HG02759 (cell line): ENCODE results near the gene ZNF48.

Source experiments
- ATAC-seq: cut with Tn5 transposase; IDR thresholded peaks from one replicate; pipeline ENCODE4 v1.9.1; 2021; ENCODE audit warnings: mild to moderate bottlenecking, moderate library complexity; ENCODE audit not compliant: unreplicated experiment

Gene ZNF48

DNA sequence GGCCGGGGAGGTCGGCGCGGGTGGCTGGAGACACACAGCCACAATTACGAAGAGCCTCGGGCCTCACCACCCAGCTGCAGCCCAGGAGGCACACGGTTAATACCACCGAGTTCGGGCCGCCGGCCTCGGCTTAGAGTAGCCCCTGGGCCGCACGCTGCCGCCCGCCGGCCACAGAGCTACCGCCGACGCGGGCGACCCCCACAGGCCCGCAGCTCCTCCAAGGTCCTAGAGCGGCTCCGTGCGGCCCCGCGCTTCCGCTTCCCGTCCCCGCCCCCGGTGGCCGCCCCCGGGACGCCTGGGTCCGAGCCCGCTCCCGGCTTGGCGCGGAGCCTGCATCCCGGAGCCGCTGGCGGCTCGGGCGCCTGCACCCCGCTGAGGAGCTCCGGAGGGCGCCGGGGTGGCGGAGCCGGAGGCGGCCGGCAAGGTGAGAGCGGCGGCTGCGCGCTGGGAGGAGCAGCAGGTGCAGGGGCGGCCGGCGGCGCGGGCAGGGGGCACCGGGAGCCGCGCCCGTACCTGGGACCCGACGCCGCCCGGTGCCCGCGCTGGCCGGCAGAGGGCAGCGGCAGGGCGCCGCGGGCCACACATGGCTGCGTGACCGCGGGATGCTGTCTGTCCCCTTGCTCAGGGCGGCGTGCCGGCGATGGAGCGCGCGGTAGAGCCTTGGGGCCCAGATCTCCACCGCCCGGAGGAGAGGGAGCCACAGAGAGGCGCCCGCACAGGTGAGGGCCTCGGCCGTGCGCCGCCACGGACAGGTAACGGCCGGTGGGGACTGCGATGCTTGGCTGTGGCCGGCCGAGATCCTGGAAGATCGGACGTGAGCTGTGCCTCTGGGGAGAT, at the start of gene ZNF48:
Gene ZNF48 (plus strand): TSS at position 266 of the 837 bp plus-strand sequence. CDS start 375 bp downstream, at position 641.
- peak; percentile 70 for ATAC-seq

- ATAC-seq: no peak
These were observed 48.9 kb upstream of the ZNF48 start for GRCh38 chr16:30346286-30346685.

- ATAC-seq: no peak
These were observed 47.1 kb upstream of the ZNF48 start for GRCh38 chr16:30348113-30348512.

- no peak for ATAC-seq
These were observed 46.3 kb upstream of the ZNF48 start for GRCh38 chr16:30348929-30349328.

- ATAC-seq: peak; percentile 52
These were observed 45.5 kb upstream of the ZNF48 start for GRCh38 chr16:30349675-30350074.

GRCh38 chr16:30350134-30350871, 44.9 kb upstream of the ZNF48 start:
- ATAC-seq: peak; percentile 46

- ATAC-seq: no peak
These were observed 44.2 kb upstream of the ZNF48 start for GRCh38 chr16:30351001-30351441.

DNA sequence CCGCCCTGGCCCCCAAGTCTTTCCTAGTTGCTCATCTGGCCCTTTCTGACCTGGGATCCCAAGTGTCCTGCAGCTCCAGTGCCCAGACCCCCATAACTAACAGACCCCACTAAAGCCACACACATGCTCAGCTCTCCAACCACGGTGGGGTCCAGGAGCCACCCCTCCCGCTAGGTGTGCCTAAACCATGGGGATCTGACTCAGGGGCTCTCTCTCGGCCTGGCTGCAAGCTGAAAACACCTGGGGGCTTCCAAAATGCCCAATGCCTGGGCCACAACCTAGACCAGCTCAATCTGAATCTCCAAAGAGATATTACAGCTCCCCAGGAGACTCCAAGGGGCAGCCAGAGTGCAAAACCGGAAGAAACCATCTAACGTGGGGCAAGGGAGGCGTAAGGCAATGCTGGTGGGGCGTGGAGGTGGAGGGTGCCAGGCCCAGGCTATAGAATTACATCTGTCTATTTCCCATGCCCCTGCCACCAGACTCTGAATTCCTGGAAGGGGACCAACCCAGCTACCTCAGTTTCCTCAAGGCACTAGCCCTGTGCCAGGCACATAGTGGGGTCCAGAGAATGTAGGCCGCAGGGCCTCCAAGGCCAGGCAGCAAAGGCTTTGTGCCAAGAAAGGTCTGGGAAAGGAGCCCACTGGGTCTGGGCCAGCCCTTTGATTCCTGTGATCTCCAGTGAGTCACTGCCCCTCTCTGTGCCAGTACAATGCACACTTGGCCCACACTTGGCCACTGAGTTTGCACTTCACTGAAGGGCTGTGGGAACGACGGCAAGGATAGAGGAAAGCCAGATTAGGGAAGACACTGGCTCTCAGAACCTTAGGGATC, 43.4 kb upstream of the ZNF48 start:
- no peak for ATAC-seq

DNA sequence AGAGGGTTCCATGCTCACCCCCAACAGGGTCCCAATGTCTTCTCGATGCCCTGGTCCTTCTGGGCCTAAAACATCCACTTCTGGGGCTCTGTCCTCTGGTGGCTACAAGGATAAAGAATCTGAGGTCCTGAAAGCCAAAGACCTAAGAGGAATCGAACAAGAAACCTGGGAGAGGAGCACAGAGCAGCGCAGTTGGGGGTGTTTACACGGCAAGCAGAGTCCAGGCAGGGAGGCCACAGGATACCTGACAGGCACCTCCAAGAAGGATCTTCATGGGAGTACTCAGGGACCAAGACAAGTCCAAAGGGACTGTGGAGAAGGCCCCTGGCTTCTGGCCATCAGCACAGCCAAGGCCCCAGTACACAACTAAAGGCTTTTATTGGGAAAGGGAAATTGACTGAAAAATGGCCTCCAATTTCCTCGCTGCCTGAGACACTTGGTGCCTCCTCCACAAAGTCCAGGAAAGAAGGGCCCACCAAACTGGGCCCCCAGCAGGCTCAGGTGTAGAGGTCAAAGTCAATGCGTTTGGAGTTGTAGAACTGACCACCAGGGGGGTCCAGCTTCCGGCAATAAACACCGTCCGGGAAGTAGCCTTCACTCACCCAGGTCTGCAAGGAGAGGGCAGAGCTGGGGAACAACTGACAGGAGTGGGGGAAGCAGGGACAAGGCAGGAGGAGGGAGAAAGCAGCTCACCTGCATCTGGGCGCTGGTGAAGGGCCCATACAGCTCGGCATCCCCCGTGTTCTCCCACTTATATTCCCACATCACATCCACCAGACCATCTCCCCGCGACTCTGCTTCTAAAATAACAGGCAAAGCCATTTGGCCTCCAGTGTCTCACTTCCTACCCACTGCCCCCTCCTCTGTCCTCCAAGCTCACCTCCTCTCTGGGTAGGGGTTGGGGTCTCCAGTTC, 42.5 kb upstream of the ZNF48 start:
- no peak for ATAC-seq

- ATAC-seq: no peak
These were observed 41.6 kb upstream of the ZNF48 start for GRCh38 chr16:30353438-30354129.

DNA sequence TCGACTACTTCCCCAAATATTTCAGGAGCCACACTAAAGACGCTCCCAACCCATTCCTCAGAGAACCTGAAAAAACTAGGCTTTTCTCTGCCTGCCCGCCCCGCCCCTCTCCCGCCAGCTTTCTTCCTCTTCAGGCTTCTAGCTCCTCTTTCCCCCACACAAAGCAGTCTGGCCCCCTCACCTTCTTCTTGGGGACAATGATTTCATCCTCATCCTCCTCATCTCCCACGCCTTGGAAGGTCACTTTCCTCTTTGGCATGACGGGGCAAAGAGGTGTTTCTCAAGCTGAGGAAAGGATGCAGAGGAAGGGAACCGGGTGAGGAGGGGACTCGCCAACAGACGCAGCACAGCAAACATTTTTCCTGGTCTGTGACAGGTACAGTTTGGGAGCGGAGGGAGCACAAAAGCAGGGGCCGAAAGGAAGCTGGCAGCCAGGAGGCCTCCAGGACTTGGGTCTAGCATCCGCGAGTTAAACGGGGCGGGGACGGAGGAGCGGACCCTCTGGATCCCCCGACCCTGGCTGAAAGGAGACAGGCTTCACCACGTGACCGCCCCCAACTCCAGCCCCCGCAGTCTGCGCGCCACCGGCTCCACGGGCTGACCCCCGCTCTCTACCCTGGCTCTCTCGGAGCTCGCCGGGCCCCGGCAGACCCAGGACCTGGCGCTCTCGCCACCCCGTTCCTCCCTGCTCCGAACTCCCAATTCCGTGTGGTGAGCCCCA, 40.6 kb upstream of the ZNF48 start:
- no peak for ATAC-seq

- peak; percentile 73 for ATAC-seq
These were observed 39.9 kb upstream of the ZNF48 start, which contains the start of gene CD2BP2 for GRCh38 chr16:30355144-30355953. Gene CD2BP2, minus strand, starts transcription at chr16:30355308. Its CDS starts 627 bp downstream, at chr16:30354681.

GRCh38 chr16:30355954-30356308, 39.3 kb upstream of the ZNF48 start:
- no peak for ATAC-seq

GRCh38 chr16:30356401-30357084, 38.7 kb upstream of the ZNF48 start:
- ATAC-seq: no peak

DNA sequence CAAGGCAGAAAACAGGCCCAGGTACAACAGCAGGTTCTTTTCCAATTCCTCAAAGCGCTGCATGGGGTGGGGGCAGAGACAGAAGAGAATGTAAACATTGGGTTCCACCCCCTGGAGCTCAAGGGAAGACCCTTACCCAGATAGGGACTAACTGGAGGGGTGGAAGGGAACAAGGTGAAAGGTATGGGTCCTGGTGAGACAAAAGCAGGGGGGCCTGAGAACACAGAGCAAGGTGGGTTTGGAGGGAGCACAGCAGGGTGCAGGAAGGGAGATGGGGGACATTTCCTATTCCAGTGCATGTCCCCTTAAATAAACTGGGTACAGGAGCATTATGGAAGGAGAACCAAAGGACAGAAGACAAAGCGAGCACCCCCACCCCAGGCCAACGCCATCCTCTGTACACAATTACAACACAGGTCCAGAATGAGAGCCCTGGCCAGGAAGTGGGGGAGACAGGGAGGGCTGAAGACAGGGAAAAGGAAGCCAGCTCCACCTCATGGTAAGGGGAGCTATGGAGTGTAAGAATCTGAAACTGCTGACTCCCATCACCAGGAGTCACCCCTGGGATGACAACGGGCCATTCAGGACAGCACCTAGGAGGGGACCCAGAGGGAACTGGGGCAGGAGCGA, 38.0 kb upstream of the ZNF48 start:
- no peak for ATAC-seq

DNA sequence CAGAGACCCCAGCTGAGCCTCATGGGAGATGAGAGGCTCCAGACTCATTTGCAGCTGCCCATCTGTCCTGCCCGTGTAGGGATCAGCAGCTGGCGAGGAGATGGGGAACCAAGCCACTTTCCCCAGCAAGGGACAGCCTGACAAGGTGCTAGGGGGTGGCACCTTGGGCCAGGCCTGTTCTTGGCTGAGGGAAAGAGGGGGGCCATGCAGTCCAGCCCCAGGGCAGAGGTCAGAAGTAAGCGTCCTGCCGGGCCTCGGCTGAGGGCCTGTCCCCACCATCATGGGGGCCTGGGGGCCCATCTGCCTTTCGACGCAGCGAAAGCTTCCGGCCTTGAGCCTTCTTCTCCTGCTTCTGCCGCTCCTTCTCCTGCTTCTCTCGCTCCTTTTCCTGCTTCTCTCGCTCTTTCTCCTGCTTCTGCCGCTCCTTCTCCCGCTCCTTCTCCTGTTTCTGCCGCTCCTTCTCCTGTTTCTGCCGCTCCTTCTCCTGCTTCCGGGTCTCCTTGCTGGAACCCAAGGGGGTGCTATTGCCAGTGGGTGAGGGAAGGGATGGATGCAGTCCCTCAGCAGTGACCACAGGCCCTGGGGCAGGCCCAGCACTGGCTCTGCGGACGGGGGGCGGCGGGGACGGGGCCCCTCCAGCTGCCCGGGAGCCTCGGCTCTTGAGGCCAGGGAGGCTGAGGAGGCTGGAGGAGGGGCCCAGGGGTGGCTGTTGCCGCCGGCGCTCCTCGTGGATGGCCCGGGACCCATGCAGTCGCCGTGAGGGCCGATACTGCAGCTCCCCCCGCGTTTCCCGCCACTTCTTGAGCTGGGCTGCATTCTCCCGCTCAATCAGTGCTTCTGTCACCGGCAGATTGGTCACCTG, 37.3 kb upstream of the ZNF48 start:
- ATAC-seq: no peak
